Stimulated activated CD4-positive, alpha-beta T cell treated with anti-CD3 and anti-CD28 coated beads, Interleukin-1b, Interleukin-23, amount 100 ng/mL, for 4 hours (primary cell): ENCODE data around the gene TRPT1.

Source experiments
- DNase-seq, 2 donors: peaks; one replicate each; pipeline ENCODE4 v3.0.0-alpha.2; 2020; ENCODE audit warnings: low read depth in 2 of 2

Gene TRPT1

GRCh38 chr11:64178951-64179639 is 46.9 kb downstream of the TRPT1 start:
- DNase-seq = no peak

GRCh38 chr11:64178203-64178602 is 47.8 kb downstream of the TRPT1 start:
- no peak for DNase-seq

- DNase-seq = no peak
Measured at GRCh38 chr11:64176751-64177150, 49.2 kb downstream of the TRPT1 start.
